Eye (tissue), 1 donor: ENCODE measurements around the gene CTNNA1.

ENCODE experiments used
- DNase-seq: peaks from one replicate; pipeline ENCODE4 v3.0.0-alpha.2; 2015

CTNNA1 gene

GRCh38 chr5:138937392-138938387 is 184.5 kb downstream of the CTNNA1 start:
- DNase-seq = no peak

GRCh38 chr5:138938526-138938925 is 185.3 kb downstream of the CTNNA1 start:
- DNase-seq = no peak

- DNase-seq = no peak
These were observed 188.8 kb downstream of the CTNNA1 start for GRCh38 chr5:138942066-138942465.

- DNase-seq = no peak
These were observed 189.6 kb downstream of the CTNNA1 start for GRCh38 chr5:138942861-138943260.

GRCh38 chr5:138943599-138944173 is 190.5 kb downstream of the CTNNA1 start:
- DNase-seq = no peak

- DNase-seq = no peak
These were observed 191.5 kb downstream of the CTNNA1 start for GRCh38 chr5:138944527-138945322.

- peak; percentile 88 for DNase-seq
These were observed 192.4 kb downstream of the CTNNA1 start for GRCh38 chr5:138945421-138946240.

- no peak for DNase-seq
These were observed 193.0 kb downstream of the CTNNA1 start for GRCh38 chr5:138946241-138946623.

- no peak for DNase-seq
These were observed 193.8 kb downstream of the CTNNA1 start for GRCh38 chr5:138946831-138947560.

GRCh38 chr5:138947780-138948179 is 194.6 kb downstream of the CTNNA1 start:
- no peak for DNase-seq

GRCh38 chr5:138948471-138949222 is 195.4 kb downstream of the CTNNA1 start:
- DNase-seq = peak; percentile 56

- DNase-seq = no peak
These were observed 196.0 kb downstream of the CTNNA1 start for GRCh38 chr5:138949223-138949574.

GRCh38 chr5:138949988-138950387 is 196.8 kb downstream of the CTNNA1 start:
- DNase-seq = no peak

- no peak for DNase-seq
These were observed 197.3 kb downstream of the CTNNA1 start for GRCh38 chr5:138950421-138951031.

- DNase-seq = no peak
These were observed 198.1 kb downstream of the CTNNA1 start for GRCh38 chr5:138951091-138951985.

GRCh38 chr5:138951986-138952735 is 198.9 kb downstream of the CTNNA1 start:
- DNase-seq = peak; percentile 48

- DNase-seq = no peak
These were observed 199.7 kb downstream of the CTNNA1 start for GRCh38 chr5:138952962-138953361.

- peak; percentile 85 for DNase-seq
These were observed 200.4 kb downstream of the CTNNA1 start for GRCh38 chr5:138953387-138954256.
